SK-N-SH treated with all-trans-retinoic acid at 6 μM for 48 hours (cell line): ENCODE data around the gene RRAS2.

Source experiments
- ATAC-seq: fragments of 200-7000 bp; cut with Tn5 transposase; 3 replicates; pipeline ENCODE4 v1.9.1; 2020; ENCODE audit warnings: mild to moderate bottlenecking, moderate library complexity
- BACH2 ChIP-seq: fragments of 250-450 bp; sonication (Bioruptor Pico); IDR thresholded peaks from 2 replicates; pipeline ENCODE4 v1.9.0; 2021; ENCODE audit warnings: mild to moderate bottlenecking, borderline replicate concordance
- CREB5 ChIP-seq: fragments of 250-450 bp; sonication (Bioruptor Pico); IDR thresholded peaks from 2 replicates; pipeline ENCODE4 v1.5.1; 2020; ENCODE audit warnings: low read depth, mild to moderate bottlenecking, moderate library complexity
- CSDC2 ChIP-seq: fragments of 250-450 bp; sonication (Bioruptor Pico); IDR thresholded peaks from 2 replicates; pipeline ENCODE4 v1.5.0; 2020; ENCODE audit warnings: mild to moderate bottlenecking, moderate library complexity
- CSRNP3 ChIP-seq: fragments of 250-450 bp; sonication (Bioruptor Pico); IDR thresholded peaks from 2 replicates; pipeline ENCODE4 v1.5.1; 2021; ENCODE audit warnings: mild to moderate bottlenecking, moderate library complexity
- ESRRG ChIP-seq: fragments of 250-450 bp; sonication (Bioruptor Pico); IDR thresholded peaks from 2 replicates; pipeline ENCODE4 v1.6.1; 2021; ENCODE audit warnings: mild to moderate bottlenecking
- GLIS3 ChIP-seq: fragments of 250-450 bp; sonication (Bioruptor Pico); IDR thresholded peaks from 2 replicates; pipeline ENCODE4 v1.5.0; 2020; ENCODE audit warnings: mild to moderate bottlenecking, moderate library complexity
- OSR1 ChIP-seq: fragments of 250-450 bp; sonication (Bioruptor Pico); IDR thresholded peaks from 2 replicates; pipeline ENCODE4 v1.8.0; 2022; ENCODE audit warnings: moderate library complexity, mild to moderate bottlenecking, inconsistent platforms
- PATZ1 ChIP-seq: fragments of 250-450 bp; sonication (Bioruptor Pico); IDR thresholded peaks from 2 replicates; pipeline ENCODE4 v1.8.0; 2020; ENCODE audit warnings: mild to moderate bottlenecking, moderate library complexity, borderline replicate concordance
- PPARA ChIP-seq: fragments of 250-450 bp; sonication (Bioruptor Pico); IDR thresholded peaks from 2 replicates; pipeline ENCODE4 v1.5.0; 2020; ENCODE audit warnings: mild to moderate bottlenecking, borderline replicate concordance
- RARB ChIP-seq: fragments of 250-450 bp; sonication (Bioruptor Pico); IDR thresholded peaks from 2 replicates; pipeline ENCODE4 v1.8.0; 2021; ENCODE audit warnings: mild to moderate bottlenecking, moderate library complexity
- SNAI2 ChIP-seq: fragments of 250-450 bp; sonication (Bioruptor Pico); IDR thresholded peaks from 2 replicates; pipeline ENCODE4 v1.5.0; 2020; ENCODE audit warnings: mild to moderate bottlenecking, moderate library complexity
- TCF4 ChIP-seq: fragments of 250-450 bp; sonication (Bioruptor Pico); IDR thresholded peaks from 2 replicates; pipeline ENCODE4 v1.8.0; 2021; ENCODE audit warnings: mild to moderate bottlenecking, moderate library complexity, borderline replicate concordance
- TOX ChIP-seq: fragments of 250-450 bp; sonication (Bioruptor Pico); IDR thresholded peaks from 2 replicates; pipeline ENCODE4 v1.8.0; 2021; ENCODE audit warnings: mild to moderate bottlenecking, moderate library complexity, borderline replicate concordance
- TSHZ2 ChIP-seq: fragments of 250-450 bp; sonication (Bioruptor Pico); IDR thresholded peaks from 2 replicates; pipeline ENCODE4 v1.5.0; 2020; ENCODE audit warnings: mild to moderate bottlenecking, moderate library complexity
- ZFP3 ChIP-seq: fragments of 250-450 bp; sonication (Bioruptor Pico); IDR thresholded peaks from 2 replicates; pipeline ENCODE4 v1.5.0; 2020; ENCODE audit warnings: mild to moderate bottlenecking, moderate library complexity
- ZNF70 ChIP-seq: fragments of 450-650 bp; formaldehyde crosslinking; IDR thresholded peaks from 2 replicates; pipeline ENCODE4 v1.5.0; 2020; ENCODE audit warnings: mild to moderate bottlenecking, moderate library complexity
- ZNF8 ChIP-seq: fragments of 450-650 bp; formaldehyde crosslinking; IDR thresholded peaks from 2 replicates; pipeline ENCODE4 v1.5.0; 2020; ENCODE audit warnings: mild to moderate bottlenecking, moderate library complexity

The RRAS2 gene

GRCh38 chr11:14315130-14315529, 43.9 kb downstream of the RRAS2 start:
- TF ChIP-seq CSDC2 (CRISPR knock-in tag) (no peak), TOX (CRISPR knock-in tag) (no peak)
- no peak for ATAC-seq

GRCh38 chr11:14314127-14314526, 44.9 kb downstream of the RRAS2 start:
- ATAC-seq = no peak

GRCh38 chr11:14312736-14313438, 46.1 kb downstream of the RRAS2 start:
- ATAC-seq = no peak
- TF ChIP-seq TCF4 (CRISPR knock-in tag) = no peak
- no peak for TF ChIP-seq SNAI2 (CRISPR knock-in tag)
- TF ChIP-seq CSDC2 (CRISPR knock-in tag) = no peak
- TF ChIP-seq ZNF8 (CRISPR knock-in tag) = no peak
- no peak for TF ChIP-seq RARB (CRISPR knock-in tag)
- no peak for TF ChIP-seq BACH2 (CRISPR knock-in tag)
- no peak for TF ChIP-seq GLIS3
- no peak for TF ChIP-seq CREB5
- no peak for TF ChIP-seq ZNF70 (CRISPR knock-in tag)
- TF ChIP-seq TSHZ2 (CRISPR knock-in tag) = no peak
- TF ChIP-seq PATZ1 (CRISPR knock-in tag) = no peak
- TF ChIP-seq CSRNP3 (CRISPR knock-in tag) = no peak
- no peak for TF ChIP-seq OSR1
- no peak for TF ChIP-seq ESRRG (CRISPR knock-in tag)
- no peak for TF ChIP-seq ZFP3

More at GRCh38 chr11:14314127-14314526, 44.9 kb downstream of the RRAS2 start:
- TF ChIP-seq ESRRG (CRISPR knock-in tag) = no peak
- no peak for TF ChIP-seq PPARA (CRISPR knock-in tag)
- no peak for TF ChIP-seq SNAI2 (CRISPR knock-in tag)
- TF ChIP-seq RARB (CRISPR knock-in tag) = no peak
- no peak for TF ChIP-seq ZFP3
- TF ChIP-seq, all 23 proteins: peak for 0

GRCh38 chr11:14310679-14311078, 48.3 kb downstream of the RRAS2 start:
- TF ChIP-seq PATZ1 (CRISPR knock-in tag) (no peak), ZNF70 (CRISPR knock-in tag) (no peak), CSRNP3 (CRISPR knock-in tag) (no peak), RARB (CRISPR knock-in tag) (no peak)
- peak; percentile 50 for ATAC-seq
